Effector CD4-positive, alpha-beta T cell (primary cell): ENCODE results near the gene ME3.

ENCODE experiments used
- DNase-seq: peaks from one replicate; pipeline ENCODE4 v3.0.0-alpha.2; 2020
- total RNA-seq: gene quantifications from one replicate; lab custom pipeline; 2026; lab: John Stamatoyannopoulos, UW

The ME3 gene
- 2.3 reads per million, percentile 5 among the genes with 10 or more reads in this experiment for total RNA-seq

GRCh38 chr11:86672007-86672621 is at the start of gene ME3:
TSS of gene ME3 (minus strand) at chr11:86672616.
- peak; percentile 7 for DNase-seq

GRCh38 chr11:86722006-86722405 is 49.6 kb upstream of the ME3 start:
- no peak for DNase-seq

DNA sequence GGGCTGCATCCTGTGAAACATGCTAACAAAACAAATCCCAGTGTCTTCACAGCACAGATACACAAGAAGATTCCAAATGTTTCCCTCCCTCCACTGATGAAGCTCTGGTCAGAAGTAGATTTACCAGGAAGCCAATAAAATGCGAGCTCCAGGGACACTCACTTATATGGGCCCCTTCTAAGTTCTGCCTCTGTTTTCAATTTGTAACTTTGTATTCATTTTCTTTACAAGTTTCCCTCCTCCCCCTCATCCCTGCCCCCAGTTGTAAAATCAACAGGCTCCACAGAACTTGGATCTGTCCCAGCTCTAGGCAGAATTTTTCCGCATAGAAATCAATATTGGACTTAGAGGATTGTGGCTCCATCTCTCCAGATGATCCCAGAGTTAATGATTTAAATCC is 48.1 kb upstream of the ME3 start:
- no peak for DNase-seq

DNA sequence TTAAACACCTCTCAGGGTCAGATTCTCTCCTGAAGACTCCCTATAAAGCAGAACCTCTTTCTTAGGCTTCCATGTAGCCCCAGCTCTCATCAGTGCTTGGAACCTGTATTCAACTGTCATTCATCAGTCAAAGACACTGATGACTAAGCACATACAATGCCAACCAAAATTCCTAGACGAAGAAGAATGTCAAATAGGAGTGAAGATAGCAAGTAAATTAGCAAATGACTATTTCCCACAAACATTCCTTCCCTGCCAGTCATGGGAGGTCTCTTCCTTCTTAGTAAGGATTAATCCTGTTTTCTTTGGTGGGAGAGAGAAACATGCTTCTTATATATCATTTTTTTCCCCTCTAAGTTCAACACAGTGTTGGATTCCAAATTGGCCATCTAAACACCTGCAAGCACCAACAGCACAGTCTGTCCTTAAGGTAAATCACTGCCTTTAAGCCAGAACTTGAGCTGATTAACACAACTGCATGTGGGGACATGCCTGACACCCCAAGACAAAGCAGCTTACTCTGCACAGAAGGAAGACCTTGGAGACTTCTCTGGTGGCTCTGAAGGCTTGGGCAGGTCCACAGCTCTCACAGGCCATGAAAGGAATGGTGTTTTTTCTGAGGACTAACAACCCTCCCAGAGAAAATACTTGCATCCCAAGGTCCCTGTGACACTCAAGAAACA is 47.5 kb upstream of the ME3 start:
- no peak for DNase-seq

GRCh38 chr11:86718999-86719398 is 46.6 kb upstream of the ME3 start:
- no peak for DNase-seq

GRCh38 chr11:86718521-86718920 is 46.1 kb upstream of the ME3 start:
- no peak for DNase-seq

GRCh38 chr11:86717817-86718501 is 45.5 kb upstream of the ME3 start:
- DNase-seq, result no peak

DNA sequence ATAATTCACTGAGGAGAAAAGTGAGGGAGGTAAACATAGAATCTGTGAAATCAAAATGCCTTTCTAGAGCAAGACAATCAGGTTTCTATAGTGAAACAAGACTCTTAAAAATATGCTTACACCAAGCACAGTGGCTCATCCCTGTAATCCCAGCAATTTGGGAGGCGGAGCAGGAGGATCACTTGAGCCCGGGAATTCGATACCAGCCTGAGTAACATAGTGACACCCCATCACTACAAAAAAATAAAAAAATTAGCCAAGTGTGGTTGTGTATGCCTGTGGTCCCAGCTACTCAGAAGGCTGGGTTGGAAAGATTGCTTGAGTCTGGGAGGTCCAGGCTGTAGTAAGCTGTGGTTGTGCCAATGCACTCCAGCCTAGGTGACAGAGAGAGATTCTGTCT is 43.2 kb upstream of the ME3 start:
- DNase-seq, result no peak

GRCh38 chr11:86713552-86713951 is 41.1 kb upstream of the ME3 start:
- no peak for DNase-seq

GRCh38 chr11:86710936-86711335 is 38.5 kb upstream of the ME3 start:
- DNase-seq, result no peak

- no peak for DNase-seq
Measured at GRCh38 chr11:86708669-86709068, 36.3 kb upstream of the ME3 start.

- no peak for DNase-seq
Measured at GRCh38 chr11:86706338-86707131, 34.1 kb upstream of the ME3 start.

GRCh38 chr11:86704710-86705109 is 32.3 kb upstream of the ME3 start:
- no peak for DNase-seq

DNA sequence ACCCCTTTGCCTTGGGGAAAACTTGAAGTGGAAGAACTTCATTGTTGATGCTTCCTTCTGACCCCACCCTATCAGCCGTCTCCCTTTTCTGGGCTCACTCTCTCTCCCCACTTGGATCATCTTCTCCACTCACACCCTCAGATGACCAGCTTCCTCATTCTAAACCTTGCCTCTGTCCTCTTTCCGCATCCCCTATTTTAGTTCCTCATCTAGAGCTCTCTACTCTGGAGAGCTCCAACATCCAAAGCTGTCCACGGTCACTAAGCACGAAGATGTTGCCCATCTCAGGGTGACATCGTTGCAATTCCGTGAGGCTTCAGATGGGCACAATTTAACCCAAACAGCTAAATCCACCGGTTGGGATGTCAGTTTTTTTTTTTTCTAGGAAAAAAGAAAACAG is 31.6 kb upstream of the ME3 start:
- DNase-seq, result no peak

DNA sequence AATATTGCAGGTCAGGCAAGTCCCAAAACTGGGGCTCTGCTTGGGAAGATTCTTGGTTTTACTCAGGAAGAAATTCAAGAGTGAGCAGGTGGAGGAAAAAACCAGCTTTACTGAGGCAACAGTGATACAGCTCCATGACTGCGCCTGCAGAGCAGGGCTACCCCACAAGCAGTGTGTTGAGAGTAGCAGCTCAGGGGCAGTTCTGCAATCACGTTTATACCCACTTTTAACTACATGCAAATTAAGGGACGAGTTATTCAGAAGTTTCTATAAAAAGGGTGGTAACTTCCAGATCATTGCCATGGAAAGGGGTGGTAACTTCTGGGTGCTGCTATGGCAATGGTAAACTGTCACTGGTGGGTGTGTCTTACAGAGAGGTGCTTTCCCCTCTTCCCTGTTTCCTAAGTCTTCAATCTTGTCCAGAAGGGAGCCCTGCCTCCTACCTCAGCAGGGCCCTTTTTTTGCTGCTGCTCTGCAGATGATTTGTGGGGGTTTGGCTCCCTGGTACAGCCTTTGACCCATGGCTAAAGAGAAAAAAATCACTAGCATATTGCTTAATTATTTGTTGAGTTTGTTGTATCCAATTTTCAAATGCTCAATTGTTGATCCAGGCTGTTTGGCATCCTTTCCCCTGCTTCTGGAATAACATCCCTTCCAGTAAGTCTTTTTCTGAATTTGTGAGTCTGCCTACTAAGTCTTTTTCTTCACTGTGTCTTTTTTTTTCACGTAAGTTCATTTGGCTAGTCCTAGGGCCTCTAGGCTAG is 30.0 kb upstream of the ME3 start:
- no peak for DNase-seq

DNA sequence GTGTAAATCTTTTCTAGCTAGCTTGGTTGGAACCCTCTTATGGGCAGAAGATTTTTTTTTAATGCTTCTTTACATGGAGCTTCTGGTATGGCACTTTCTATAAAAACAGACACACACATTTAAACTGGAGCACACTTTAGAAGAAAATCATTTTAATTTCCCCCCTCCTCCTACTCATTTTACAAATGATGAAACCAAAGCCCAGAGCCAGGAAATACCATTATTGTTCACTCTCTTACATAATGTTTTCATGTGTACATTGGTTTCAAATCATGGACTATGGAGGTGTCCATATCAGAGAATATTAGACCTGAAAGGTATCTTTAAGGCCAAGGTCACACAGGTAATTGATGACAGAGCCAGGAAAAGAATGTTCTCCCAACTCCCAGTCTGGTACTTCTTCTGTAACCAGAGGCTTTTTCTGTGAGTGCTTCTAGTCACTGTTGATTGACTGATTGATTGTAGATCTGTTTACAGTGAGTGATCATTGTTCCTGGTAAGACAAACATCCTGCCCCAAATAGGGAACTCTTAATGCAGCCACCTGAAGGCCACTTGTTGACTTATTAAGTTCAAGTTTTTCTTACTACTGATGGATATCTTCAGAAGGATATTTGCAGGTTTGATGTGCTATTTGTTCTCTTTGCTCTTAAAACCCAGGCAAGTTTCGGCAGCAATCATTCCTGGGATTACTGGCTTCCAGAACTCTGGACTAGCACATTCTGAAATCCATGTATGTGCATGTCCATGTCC is 26.8 kb upstream of the ME3 start:
- no peak for DNase-seq

GRCh38 chr11:86698639-86699038 is 26.2 kb upstream of the ME3 start:
- DNase-seq, result no peak

- no peak for DNase-seq
Measured at GRCh38 chr11:86696451-86696850, 24.0 kb upstream of the ME3 start.

- no peak for DNase-seq
Measured at GRCh38 chr11:86696004-86696403, 23.6 kb upstream of the ME3 start.

- no peak for DNase-seq
Measured at GRCh38 chr11:86695373-86695772, 23.0 kb upstream of the ME3 start.

- no peak for DNase-seq
Measured at GRCh38 chr11:86693518-86693917, 21.1 kb upstream of the ME3 start.

- DNase-seq, result no peak
Measured at GRCh38 chr11:86692746-86693145, 20.3 kb upstream of the ME3 start.
